ENCODE measurements around the gene STIM2.

DNA sequence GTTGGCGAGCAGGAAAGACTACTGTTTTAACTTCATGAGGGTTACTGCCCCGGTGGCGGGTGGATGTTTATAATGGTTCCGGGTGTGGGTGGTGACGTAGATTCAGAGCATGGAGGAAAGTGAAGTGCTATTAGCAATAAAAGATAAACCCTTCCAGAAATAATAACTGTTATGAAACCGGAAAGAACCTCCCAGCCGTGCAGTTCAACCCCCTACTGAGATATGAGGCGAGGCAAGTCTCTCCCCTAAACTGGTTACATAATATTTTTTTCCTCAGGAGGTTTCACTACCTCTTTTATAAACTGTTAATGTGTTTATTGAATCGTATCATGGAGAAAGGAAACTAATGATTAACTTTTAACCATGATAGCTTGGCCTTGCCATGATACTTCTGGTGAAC lies 33.9 kb upstream of the STIM2 start:
- TF ChIP-seq ZNF324 (CRISPR knock-in tag; IDR thresholded peaks at IDR 0.05) (no peak), POLR2A (conservative IDR thresholded peaks at IDR 0.05) (no peak), ZNF24 (IDR thresholded peaks at IDR 0.05) (no peak), MCM2 (IDR thresholded peaks at IDR 0.05; ENCODE audit: low read depth) (no peak), EZH2 (IDR thresholded peaks at IDR 0.05; ENCODE audit: borderline replicate concordance, low read depth, low read length) (no peak), MTA2 (IDR thresholded peaks at IDR 0.05; ENCODE audit: low read depth) (no peak), GATA2 (CRISPR knock-in tag; IDR thresholded peaks at IDR 0.05) (no peak), JUNB (CRISPR knock-in tag; conservative IDR thresholded peaks at IDR 0.05) (no peak), TEAD4 (IDR thresholded peaks at IDR 0.05; ENCODE audit: low read length) (no peak), TEAD4 (CRISPR knock-in tag; IDR thresholded peaks at IDR 0.05; ENCODE audit: borderline replicate concordance) (no peak), NCOA6 (IDR thresholded peaks at IDR 0.05) (no peak), ZNF3 (CRISPR knock-in tag; IDR thresholded peaks at IDR 0.05) (no peak)
- TF ChIP-seq, protein P1, sequence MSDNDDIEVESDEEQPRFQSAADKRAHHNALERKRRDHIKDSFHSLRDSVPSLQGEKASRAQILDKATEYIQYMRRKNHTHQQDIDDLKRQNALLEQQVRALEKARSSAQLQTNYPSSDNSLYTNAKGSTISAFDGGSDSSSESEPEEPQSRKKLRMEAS (CRISPR knock-in tag; IDR thresholded peaks at IDR 0.05): no peak
- TF ChIP-seq, protein P2, sequence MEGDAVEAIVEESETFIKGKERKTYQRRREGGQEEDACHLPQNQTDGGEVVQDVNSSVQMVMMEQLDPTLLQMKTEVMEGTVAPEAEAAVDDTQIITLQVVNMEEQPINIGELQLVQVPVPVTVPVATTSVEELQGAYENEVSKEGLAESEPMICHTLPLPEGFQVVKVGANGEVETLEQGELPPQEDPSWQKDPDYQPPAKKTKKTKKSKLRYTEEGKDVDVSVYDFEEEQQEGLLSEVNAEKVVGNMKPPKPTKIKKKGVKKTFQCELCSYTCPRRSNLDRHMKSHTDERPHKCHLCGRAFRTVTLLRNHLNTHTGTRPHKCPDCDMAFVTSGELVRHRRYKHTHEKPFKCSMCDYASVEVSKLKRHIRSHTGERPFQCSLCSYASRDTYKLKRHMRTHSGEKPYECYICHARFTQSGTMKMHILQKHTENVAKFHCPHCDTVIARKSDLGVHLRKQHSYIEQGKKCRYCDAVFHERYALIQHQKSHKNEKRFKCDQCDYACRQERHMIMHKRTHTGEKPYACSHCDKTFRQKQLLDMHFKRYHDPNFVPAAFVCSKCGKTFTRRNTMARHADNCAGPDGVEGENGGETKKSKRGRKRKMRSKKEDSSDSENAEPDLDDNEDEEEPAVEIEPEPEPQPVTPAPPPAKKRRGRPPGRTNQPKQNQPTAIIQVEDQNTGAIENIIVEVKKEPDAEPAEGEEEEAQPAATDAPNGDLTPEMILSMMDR (IDR thresholded peaks at IDR 0.05 in 2 of 3, conservative IDR thresholded peaks at IDR 0.05 in 1 of 3; ENCODE audit: insufficient read depth in 2 of 3, low read depth in 1 of 3, low read length in 3 of 3): no peak

Measured in K562 (cell line).